ENCODE results near the gene USP7. TPM values are rescaled to one million over a fixed set of nuclear protein-coding genes. Genes with fewer than 3 reads are reported as not detected.
"Not testable (repeated sequence)": the region's sequence is repeated elsewhere in the genome, so short reads cannot be mapped to it uniquely, and the experiment has no call there.

Gene USP7
- total RNA-seq, 1 donor from 2014 or later, result 96.4 TPM

- no peak for DNase-seq
Measured at GRCh38 chr16:8923199-8923598, 40.5 kb downstream of the USP7 start.

GRCh38 chr16:8921347-8921984 lies 42.2 kb downstream of the USP7 start:
- no peak for DNase-seq

- no peak for DNase-seq
Measured at GRCh38 chr16:8920645-8921346, 42.9 kb downstream of the USP7 start.

GRCh38 chr16:8919934-8920462 lies 43.7 kb downstream of the USP7 start:
- DNase-seq, result no peak

GRCh38 chr16:8919089-8919933 lies 44.4 kb downstream of the USP7 start:
- no peak for DNase-seq

- DNase-seq, result not testable (repeated sequence)
Measured at GRCh38 chr16:8917336-8917735, 46.4 kb downstream of the USP7 start.

GRCh38 chr16:8916541-8917225 lies 47.0 kb downstream of the USP7 start:
- DNase-seq, result no peak

- DNase-seq, result no peak
Measured at GRCh38 chr16:8915722-8916301, 47.9 kb downstream of the USP7 start.

GRCh38 chr16:8914098-8914497 lies 49.6 kb downstream of the USP7 start:
- no peak for DNase-seq

- DNase-seq, result no peak
Measured at GRCh38 chr16:8912793-8913192, 50.9 kb downstream of the USP7 start.

- no peak for DNase-seq
Measured at GRCh38 chr16:8910811-8911210, 52.9 kb downstream of the USP7 start.

GRCh38 chr16:8908810-8909468 lies 54.8 kb downstream of the USP7 start:
- DNase-seq, result no peak

- no peak for DNase-seq
Measured at GRCh38 chr16:8907096-8907495, 56.6 kb downstream of the USP7 start.

- DNase-seq, result no peak
Measured at GRCh38 chr16:8905795-8906591, 57.7 kb downstream of the USP7 start.

- DNase-seq, result no peak
Measured at GRCh38 chr16:8905168-8905762, 58.4 kb downstream of the USP7 start.

GRCh38 chr16:8904018-8904430 lies 59.7 kb downstream of the USP7 start:
- no peak for DNase-seq

- DNase-seq, result no peak
Measured at GRCh38 chr16:8903004-8903403, 60.7 kb downstream of the USP7 start.

- no peak for DNase-seq
Measured at GRCh38 chr16:8901320-8901861, 62.3 kb downstream of the USP7 start.

- DNase-seq, result no peak
Measured at GRCh38 chr16:8900343-8900742, 63.4 kb downstream of the USP7 start.

Measured in skin of body (tissue), 2 donors.